GM12878 (cell line): ENCODE results near the gene VANGL1. TPM values are rescaled to one million over a fixed set of nuclear protein-coding genes. Genes with fewer than 3 reads are reported as not detected.

Source experiments
- CBX3 ChIP-seq: fragments of 200-600 bp; sonication (generic); IDR thresholded peaks from 2 replicates; pipeline ENCODE4 v1.6.1; 2016; ENCODE audit warnings: low read depth, borderline replicate concordance
- IRF3 ChIP-seq: fragments of 450-650 bp; IDR thresholded peaks from 2 replicates; pipeline ENCODE4 v1.6.1; 2014; ENCODE audit warnings: mild to moderate bottlenecking
- REST ChIP-seq: IDR thresholded peaks from 2 replicates; pipeline ENCODE4 v1.6.1; 2012; ENCODE audit warnings: mild to moderate bottlenecking, low read depth, low read length
- USF1 ChIP-seq: IDR thresholded peaks from 2 replicates; pipeline ENCODE4 v1.6.1; 2011; ENCODE audit warnings: borderline replicate concordance, low read depth, mild to moderate bottlenecking, moderate library complexity, mixed read lengths, low read length; ENCODE audit not compliant: insufficient read depth; ENCODE audit errors: extremely low read length
- polyA plus RNA-seq, 11 experiments: library from polyadenylated mRNA; depleted of rRNA in 4 of 11; unstranded in 6 of 11; stranded (reverse) in 5 of 11; fragments of >200 nt; fragmentation: Nextera tagmentation in 4 of 11; fragmentation: Illumina TruSeq in 1 of 11; extraction: Ambion mirVana in 4 of 11; extraction: Trizol in 1 of 11; gene quantifications; 1 replicate in 1 of 11; 2 replicates in 10 of 11; pipeline versions ENCODE4 v1.2.1 to v1.2.3, GENCODE V29; 2011 to 2016; ENCODE audit warnings: inconsistent platforms in 2 of 11, missing spikeins in 2 of 11, low read depth in 1 of 11
- total RNA-seq, 4 experiments: library from RNA; depleted of rRNA in 3 of 4; stranded (reverse); fragments of >200 nt in 3 of 4; fragmentation: Illumina TruSeq in 1 of 4; extraction: Trizol in 1 of 4; gene quantifications; 2 replicates each; pipeline versions ENCODE4 v1.2.1 to v1.2.3, GENCODE V29; 2013 to 2021
- TF ChIP-seq, protein P1 (sequence below): fragments of 450-650 bp; IDR thresholded peaks from 2 replicates; pipeline ENCODE4 v1.6.1; 2016; ENCODE audit warnings: mild to moderate bottlenecking, moderate library complexity, borderline replicate concordance

Gene VANGL1
- total and polyA plus RNA-seq, 10 of the 15 experiments (the other 5 are each of a cell fraction or from before 2014, with no cell fraction given), result 0.71 to 12.9 (median 6.3) TPM

- TF ChIP-seq REST (no peak), IRF3 (no peak), USF1 (no peak), CBX3 (no peak)
- TF ChIP-seq, protein P1, sequence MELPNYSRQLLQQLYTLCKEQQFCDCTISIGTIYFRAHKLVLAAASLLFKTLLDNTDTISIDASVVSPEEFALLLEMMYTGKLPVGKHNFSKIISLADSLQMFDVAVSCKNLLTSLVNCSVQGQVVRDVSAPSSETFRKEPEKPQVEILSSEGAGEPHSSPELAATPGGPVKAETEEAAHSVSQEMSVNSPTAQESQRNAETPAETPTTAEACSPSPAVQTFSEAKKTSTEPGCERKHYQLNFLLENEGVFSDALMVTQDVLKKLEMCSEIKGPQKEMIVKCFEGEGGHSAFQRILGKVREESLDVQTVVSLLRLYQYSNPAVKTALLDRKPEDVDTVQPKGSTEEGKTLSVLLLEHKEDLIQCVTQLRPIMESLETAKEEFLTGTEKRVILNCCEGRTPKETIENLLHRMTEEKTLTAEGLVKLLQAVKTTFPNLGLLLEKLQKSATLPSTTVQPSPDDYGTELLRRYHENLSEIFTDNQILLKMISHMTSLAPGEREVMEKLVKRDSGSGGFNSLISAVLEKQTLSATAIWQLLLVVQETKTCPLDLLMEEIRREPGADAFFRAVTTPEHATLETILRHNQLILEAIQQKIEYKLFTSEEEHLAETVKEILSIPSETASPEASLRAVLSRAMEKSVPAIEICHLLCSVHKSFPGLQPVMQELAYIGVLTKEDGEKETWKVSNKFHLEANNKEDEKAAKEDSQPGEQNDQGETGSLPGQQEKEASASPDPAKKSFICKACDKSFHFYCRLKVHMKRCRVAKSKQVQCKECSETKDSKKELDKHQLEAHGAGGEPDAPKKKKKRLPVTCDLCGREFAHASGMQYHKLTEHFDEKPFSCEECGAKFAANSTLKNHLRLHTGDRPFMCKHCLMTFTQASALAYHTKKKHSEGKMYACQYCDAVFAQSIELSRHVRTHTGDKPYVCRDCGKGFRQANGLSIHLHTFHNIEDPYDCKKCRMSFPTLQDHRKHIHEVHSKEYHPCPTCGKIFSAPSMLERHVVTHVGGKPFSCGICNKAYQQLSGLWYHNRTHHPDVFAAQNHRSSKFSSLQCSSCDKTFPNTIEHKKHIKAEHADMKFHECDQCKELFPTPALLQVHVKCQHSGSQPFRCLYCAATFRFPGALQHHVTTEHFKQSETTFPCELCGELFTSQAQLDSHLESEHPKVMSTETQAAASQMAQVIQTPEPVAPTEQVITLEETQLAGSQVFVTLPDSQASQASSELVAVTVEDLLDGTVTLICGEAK, result no peak
Measured at GRCh38 chr1:115620453-115620852, 21.3 kb upstream of the VANGL1 start (continued).
